ENCODE measurements around the gene R3HDM2. TPM values are rescaled to one million over a fixed set of nuclear protein-coding genes. Genes with fewer than 3 reads are reported as not detected.
A peak's percentile ranks its signal among the peaks of the same experiment; 100 is the strongest.

Gene R3HDM2
- total RNA-seq, 1 donor from 2014 or later, result 86.8 TPM

GRCh38 chr12:57476993-57477709 lies 46.3 kb upstream of the R3HDM2 start:
- no peak for TF ChIP-seq CTCF (IDR thresholded peaks at IDR 0.05; ENCODE audit: unreplicated experiment)
- Mint-ChIP-seq H3K9me3 (ENCODE audit: low read depth) (no peaks in the 10 kb centered on the region), H3K27me3 (peaks cover 94% of the 10 kb centered on the region), H3K4me1 (ENCODE audit: low read depth) (peaks cover 6% of the 10 kb centered on the region), H3K27ac (no peak overlapping the region), H3K36me3 (ENCODE audit: insufficient read depth) (no peaks in the 10 kb centered on the region), H3K4me3 (ENCODE audit: low read depth) (no peak overlapping the region)
- DNase-seq (ENCODE audit: low spot score, unreplicated experiment), result no peak

- H3K36me3 Mint-ChIP-seq (ENCODE audit: insufficient read depth), result no peaks in the 10 kb centered on the region
- H3K27me3 Mint-ChIP-seq, result peaks cover 95% of the 10 kb centered on the region
- H3K4me1 Mint-ChIP-seq (ENCODE audit: low read depth), result peaks cover 6% of the 10 kb centered on the region
- H3K4me3 Mint-ChIP-seq (ENCODE audit: low read depth), result peak overlapping the region; percentile 56
- no peak for DNase-seq (ENCODE audit: low spot score, unreplicated experiment)
- no peak overlapping the region for H3K27ac Mint-ChIP-seq
- no peaks in the 10 kb centered on the region for H3K9me3 Mint-ChIP-seq (ENCODE audit: low read depth)
- TF ChIP-seq CTCF (IDR thresholded peaks at IDR 0.05; ENCODE audit: unreplicated experiment), result peak; percentile 31
Observed at GRCh38 chr12:57476162-57476992, 45.5 kb upstream of the R3HDM2 start.

- Mint-ChIP-seq H3K9me3 (ENCODE audit: low read depth) (no peaks in the 10 kb centered on the region), H3K27ac (no peak overlapping the region), H3K4me1 (ENCODE audit: low read depth) (peaks cover 6% of the 10 kb centered on the region), H3K36me3 (ENCODE audit: insufficient read depth) (no peaks in the 10 kb centered on the region), H3K27me3 (peaks cover 91% of the 10 kb centered on the region), H3K4me3 (ENCODE audit: low read depth) (peak overlapping the region; percentile 55)
- no peak for TF ChIP-seq CTCF (IDR thresholded peaks at IDR 0.05; ENCODE audit: unreplicated experiment)
- DNase-seq (ENCODE audit: low spot score, unreplicated experiment), result no peak
Observed at GRCh38 chr12:57475271-57476161, 44.7 kb upstream of the R3HDM2 start.

GRCh38 chr12:57474862-57475261 lies 44.0 kb upstream of the R3HDM2 start:
- H3K4me1 Mint-ChIP-seq (ENCODE audit: low read depth), result peaks cover 6% of the 10 kb centered on the region
- H3K27me3 Mint-ChIP-seq, result peaks cover 86% of the 10 kb centered on the region
- DNase-seq (ENCODE audit: low spot score, unreplicated experiment), result no peak

More at GRCh38 chr12:57474862-57475261, 44.0 kb upstream of the R3HDM2 start:
- TF ChIP-seq CTCF (IDR thresholded peaks at IDR 0.05; ENCODE audit: unreplicated experiment), result no peak
- no peak overlapping the region for H3K4me3 Mint-ChIP-seq (ENCODE audit: low read depth)
- H3K27ac Mint-ChIP-seq, result no peak overlapping the region
- no peaks in the 10 kb centered on the region for H3K9me3 Mint-ChIP-seq (ENCODE audit: low read depth)
- no peaks in the 10 kb centered on the region for H3K36me3 Mint-ChIP-seq (ENCODE audit: insufficient read depth)

Data from progenitor cell of endocrine pancreas (in vitro differentiated cells).